Measurements from ENCODE around the gene AXIN1.

The AXIN1 gene

DNA sequence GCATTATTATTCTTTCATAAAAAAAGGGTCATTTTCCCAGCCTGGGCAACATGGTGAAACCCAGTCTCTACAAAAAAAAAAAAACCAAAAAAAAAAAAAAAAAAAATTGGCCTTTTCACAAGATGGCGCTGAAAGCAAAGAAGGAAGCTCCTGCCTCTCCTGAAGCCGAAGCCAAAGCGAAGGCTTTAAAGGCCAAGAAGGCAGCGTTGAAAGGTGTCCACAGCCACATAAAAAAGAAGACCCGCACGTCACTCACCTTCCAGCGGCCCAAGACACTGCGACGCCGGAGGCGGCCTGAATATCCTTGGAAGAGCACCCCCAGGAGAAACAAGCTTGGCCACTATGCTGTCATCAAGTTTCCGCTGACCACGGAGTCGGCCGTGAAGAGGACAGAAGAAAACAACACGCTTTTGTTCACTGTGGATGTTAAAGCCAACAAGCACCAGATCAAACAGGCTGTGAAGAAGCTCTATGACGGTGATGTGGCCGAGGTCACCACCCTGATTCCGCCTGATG is 34.2 kb upstream of the AXIN1 start:
- no peak for TF ChIP-seq POLR2AphosphoS5 (IDR thresholded peaks at IDR 0.05; ENCODE audit: low read depth, low read length)
- no peak for TF ChIP-seq TAF1 (IDR thresholded peaks at IDR 0.05; ENCODE audit: borderline replicate concordance, insufficient read depth, low read length)

DNA sequence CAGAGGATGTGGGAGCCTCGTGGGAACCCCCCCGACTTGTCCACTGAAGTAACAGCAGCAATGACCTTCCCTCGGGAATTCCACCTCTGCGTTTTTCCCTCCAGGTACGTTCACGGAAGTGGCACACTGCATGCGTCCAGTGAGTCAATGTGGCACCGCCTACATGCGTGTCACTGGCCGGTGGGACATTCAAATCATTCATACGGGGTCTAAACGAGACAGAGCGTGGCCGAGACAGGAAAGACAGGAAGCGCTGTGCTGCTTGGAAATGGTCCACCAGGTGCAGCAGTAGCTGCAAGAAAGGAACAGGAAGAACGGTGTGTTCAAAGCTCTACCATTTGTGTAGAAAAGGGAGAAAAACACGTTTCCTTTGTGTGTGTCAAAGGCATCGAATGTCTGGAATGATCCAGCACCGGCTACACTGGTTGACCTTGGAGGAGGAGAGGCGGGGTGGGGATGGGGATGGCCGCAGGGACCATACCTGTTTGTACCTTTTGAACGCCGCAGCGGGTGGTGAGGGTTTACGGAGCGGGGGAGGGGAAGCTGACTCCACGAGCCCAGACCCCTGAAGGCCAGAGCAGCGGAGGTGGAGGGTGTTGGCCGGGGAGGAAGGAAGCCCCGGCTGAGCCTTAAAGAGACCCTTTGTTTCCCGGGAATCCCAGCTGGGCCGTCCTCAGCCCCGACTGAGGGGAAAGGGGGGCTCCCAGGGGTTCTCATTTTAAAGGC is 31.0 kb upstream of the AXIN1 start:
- TF ChIP-seq TAF1 (IDR thresholded peaks at IDR 0.05; ENCODE audit: borderline replicate concordance, insufficient read depth, low read length) = no peak
- TF ChIP-seq SIN3A (IDR thresholded peaks at IDR 0.05; ENCODE audit: borderline replicate concordance, insufficient read depth, low read length) = no peak

DNA sequence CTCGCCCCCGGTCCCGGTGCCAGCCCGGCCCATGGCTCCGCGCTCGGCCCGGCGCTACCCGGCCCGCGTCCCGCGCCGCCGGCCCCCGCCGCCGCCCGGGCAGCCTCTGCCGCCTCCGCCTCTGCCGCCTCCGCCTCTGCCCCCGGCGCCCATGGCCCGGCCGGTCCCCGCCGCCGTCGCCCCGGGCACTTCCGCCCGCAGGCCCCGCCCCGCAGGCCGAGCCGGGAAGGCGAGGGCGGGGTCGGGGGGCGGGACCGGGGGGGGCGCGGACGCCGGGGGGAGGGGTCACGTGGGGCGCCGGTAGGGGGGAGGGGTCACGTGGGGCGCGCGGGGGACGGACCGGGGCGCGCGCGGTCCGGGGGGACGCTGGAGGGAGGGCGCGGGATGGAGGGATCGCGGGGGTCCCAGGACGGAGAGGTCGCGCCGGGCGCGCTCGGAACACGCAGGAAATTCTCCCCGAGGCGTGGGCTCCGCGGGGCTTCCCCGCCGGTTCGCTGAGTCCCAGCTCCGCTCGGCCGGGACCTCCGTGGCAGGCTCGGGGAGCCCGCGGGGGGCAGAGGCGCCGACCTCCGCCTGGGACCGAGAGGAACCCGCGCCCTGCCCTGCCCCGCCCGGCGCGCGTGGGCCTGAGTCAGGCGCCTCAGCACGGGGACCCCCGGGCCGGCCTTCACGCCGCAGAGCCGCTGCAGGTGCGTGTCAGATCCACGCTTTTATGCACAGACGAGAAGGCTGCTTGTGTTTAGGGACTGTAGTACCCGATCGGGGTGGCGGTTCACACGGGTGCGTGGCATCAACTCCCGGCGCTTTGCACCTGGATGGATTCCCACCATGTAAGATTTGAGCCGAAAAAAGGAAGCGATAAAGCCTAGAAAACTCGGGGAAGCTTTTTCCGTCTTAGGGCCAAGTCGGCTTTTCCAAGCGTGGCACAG is 29.5 kb upstream of the AXIN1 start, which contains the start of gene PGAP6:
Gene PGAP6, minus strand, starts transcription at position 190 of the 929 bp plus-strand sequence. Its CDS starts 157 bp downstream, at position 33.
- TF ChIP-seq, protein P1, sequence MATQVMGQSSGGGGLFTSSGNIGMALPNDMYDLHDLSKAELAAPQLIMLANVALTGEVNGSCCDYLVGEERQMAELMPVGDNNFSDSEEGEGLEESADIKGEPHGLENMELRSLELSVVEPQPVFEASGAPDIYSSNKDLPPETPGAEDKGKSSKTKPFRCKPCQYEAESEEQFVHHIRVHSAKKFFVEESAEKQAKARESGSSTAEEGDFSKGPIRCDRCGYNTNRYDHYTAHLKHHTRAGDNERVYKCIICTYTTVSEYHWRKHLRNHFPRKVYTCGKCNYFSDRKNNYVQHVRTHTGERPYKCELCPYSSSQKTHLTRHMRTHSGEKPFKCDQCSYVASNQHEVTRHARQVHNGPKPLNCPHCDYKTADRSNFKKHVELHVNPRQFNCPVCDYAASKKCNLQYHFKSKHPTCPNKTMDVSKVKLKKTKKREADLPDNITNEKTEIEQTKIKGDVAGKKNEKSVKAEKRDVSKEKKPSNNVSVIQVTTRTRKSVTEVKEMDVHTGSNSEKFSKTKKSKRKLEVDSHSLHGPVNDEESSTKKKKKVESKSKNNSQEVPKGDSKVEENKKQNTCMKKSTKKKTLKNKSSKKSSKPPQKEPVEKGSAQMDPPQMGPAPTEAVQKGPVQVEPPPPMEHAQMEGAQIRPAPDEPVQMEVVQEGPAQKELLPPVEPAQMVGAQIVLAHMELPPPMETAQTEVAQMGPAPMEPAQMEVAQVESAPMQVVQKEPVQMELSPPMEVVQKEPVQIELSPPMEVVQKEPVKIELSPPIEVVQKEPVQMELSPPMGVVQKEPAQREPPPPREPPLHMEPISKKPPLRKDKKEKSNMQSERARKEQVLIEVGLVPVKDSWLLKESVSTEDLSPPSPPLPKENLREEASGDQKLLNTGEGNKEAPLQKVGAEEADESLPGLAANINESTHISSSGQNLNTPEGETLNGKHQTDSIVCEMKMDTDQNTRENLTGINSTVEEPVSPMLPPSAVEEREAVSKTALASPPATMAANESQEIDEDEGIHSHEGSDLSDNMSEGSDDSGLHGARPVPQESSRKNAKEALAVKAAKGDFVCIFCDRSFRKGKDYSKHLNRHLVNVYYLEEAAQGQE (IDR thresholded peaks at IDR 0.05; ENCODE audit: insufficient read depth in 1 of 2, low read depth in 2 of 2, low read length in 2 of 2) = no peak
- TF ChIP-seq SIN3A (IDR thresholded peaks at IDR 0.05; ENCODE audit: borderline replicate concordance, insufficient read depth, low read length) = no peak

DNA sequence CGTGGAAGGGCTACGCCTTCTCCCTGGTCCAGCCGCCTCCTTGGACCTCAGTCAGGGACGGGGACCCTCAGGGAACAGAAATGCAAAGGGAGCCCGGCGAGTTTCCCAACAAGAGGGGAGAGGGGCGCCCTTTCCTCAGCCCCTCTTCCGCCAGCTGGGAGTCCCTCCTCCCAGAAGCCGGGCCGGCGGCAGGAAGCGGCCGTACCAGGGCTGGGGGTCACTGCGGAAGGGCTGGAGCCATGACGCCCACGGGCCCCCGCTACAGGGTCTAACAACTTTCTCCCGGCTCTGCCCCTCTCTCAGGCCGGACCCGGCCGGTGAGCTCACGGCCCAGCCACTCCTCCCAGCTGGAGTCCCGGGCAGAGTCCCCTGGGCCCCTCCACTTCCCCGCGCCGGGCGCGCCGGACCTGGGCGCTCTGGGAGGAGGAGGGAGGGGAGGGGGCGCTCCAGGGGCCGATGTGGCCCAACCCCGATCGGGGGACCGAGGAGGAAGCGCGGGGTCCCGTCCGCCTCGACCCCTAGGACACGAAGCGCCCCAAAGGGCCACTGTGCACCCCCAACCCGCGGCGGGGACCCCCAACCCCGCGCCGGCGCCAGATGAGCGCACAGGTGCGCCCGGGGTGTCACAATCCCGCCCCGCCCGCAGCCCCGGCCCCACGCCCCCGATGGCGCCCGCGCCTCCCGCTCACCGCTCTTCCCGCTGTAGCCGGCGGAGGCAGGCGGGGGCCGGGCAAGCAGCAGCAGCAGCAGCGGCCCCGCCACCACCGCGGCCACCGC is 28.7 kb upstream of the AXIN1 start:
- TF ChIP-seq SIN3A (IDR thresholded peaks at IDR 0.05; ENCODE audit: borderline replicate concordance, insufficient read depth, low read length) (0 out of 2 replicates have a peak, but pooled peaks have one; percentile 36), TAF1 (IDR thresholded peaks at IDR 0.05; ENCODE audit: borderline replicate concordance, insufficient read depth, low read length) (no peak)

DNA sequence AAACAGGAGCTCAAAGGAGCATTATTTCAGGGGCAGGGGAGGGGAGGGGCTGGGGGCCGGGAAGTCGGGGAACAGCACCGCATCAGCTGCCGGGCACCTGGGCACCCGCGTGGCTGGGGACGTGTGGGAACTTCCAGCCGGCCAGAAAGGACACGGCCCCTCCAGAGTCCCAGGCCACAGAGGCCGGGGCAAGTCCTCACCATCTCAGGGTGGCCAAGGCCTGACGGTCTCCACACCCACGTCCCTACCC is 28.2 kb upstream of the AXIN1 start:
- no peak for TF ChIP-seq POLR2AphosphoS5 (IDR thresholded peaks at IDR 0.05; ENCODE audit: low read depth, low read length)
- no peak for TF ChIP-seq FOXP2 (optimal IDR thresholded peaks at IDR 0.05; ENCODE audit: borderline replicate concordance, extremely low read depth, extremely low read length, insufficient read depth)
- TF ChIP-seq, protein P1 (IDR thresholded peaks at IDR 0.05; ENCODE audit: insufficient read depth in 1 of 2, low read depth in 2 of 2, low read length in 2 of 2) = no peak
- TF ChIP-seq SIN3A (IDR thresholded peaks at IDR 0.05; ENCODE audit: borderline replicate concordance, insufficient read depth, low read length) = no peak
- no peak for TF ChIP-seq TAF1 (IDR thresholded peaks at IDR 0.05; ENCODE audit: borderline replicate concordance, insufficient read depth, low read length)

DNA sequence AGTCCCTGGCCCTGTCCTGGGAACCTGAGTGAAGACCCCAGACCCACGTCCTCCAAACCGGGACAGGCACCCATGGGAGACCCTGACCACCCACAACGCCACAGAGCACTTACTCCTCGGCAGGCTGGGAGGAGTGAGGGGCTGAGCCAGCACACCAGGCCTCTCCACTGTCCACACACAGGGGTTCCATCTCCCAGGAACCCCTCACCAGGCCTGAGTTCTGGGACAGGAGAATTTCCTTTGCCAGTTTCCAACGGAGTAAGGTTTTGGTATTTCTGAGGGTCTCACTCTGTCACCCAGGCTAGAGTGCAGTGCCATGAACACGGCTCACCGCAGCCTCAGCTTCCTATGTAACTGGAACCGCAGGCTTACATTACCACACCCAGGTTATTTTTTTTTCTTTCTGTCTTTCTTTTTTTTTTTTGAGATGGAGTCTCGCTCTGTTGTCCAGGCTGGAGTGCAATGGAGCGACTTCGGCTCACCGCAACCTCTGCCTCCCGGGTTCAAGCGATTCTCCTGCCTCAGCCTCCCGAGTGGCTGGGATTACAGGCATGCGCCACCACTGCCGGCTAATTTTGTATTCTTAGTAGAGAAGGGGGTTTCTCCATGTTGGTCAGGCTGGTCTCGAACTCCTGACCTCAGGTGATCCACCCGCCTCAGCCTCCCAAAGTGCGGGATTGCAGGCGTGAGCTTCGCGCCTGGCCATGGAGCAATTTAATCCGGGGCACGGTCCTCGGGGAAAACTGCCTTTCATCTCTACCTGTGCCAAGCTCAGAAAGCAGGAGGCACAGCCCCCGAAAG is 27.6 kb upstream of the AXIN1 start:
- TF ChIP-seq SIN3A (IDR thresholded peaks at IDR 0.05; ENCODE audit: borderline replicate concordance, insufficient read depth, low read length) = no peak
- no peak for TF ChIP-seq POLR2AphosphoS5 (IDR thresholded peaks at IDR 0.05; ENCODE audit: low read depth, low read length)
- no peak for TF ChIP-seq FOXP2 (optimal IDR thresholded peaks at IDR 0.05; ENCODE audit: borderline replicate concordance, extremely low read depth, extremely low read length, insufficient read depth)
- no peak for TF ChIP-seq TAF1 (IDR thresholded peaks at IDR 0.05; ENCODE audit: borderline replicate concordance, insufficient read depth, low read length)
- TF ChIP-seq, protein P1 (IDR thresholded peaks at IDR 0.05; ENCODE audit: insufficient read depth in 1 of 2, low read depth in 2 of 2, low read length in 2 of 2) = no peak

All from PFSK-1 (cell line).